GM12875 (cell line): ENCODE data around the gene ZSWIM6.

ENCODE experiments used
- H3K4me3 ChIP-seq: one replicate; pipeline ENCODE4 v1.5.1; 2011; ENCODE audit warnings: low read depth, low read length, control low read depth
- TF ChIP-seq, protein P1 (sequence below): IDR thresholded peaks from 2 replicates; pipeline ENCODE4 v1.5.1; 2011; ENCODE audit warnings: low read depth, mild to moderate bottlenecking, control low read depth, inconsistent platforms, low read length, moderate library complexity, borderline replicate concordance; ENCODE audit not compliant: insufficient read depth

Gene ZSWIM6

GRCh38 chr5:61307191-61307590 lies 24.9 kb upstream of the ZSWIM6 start:
- TF ChIP-seq, protein P1, sequence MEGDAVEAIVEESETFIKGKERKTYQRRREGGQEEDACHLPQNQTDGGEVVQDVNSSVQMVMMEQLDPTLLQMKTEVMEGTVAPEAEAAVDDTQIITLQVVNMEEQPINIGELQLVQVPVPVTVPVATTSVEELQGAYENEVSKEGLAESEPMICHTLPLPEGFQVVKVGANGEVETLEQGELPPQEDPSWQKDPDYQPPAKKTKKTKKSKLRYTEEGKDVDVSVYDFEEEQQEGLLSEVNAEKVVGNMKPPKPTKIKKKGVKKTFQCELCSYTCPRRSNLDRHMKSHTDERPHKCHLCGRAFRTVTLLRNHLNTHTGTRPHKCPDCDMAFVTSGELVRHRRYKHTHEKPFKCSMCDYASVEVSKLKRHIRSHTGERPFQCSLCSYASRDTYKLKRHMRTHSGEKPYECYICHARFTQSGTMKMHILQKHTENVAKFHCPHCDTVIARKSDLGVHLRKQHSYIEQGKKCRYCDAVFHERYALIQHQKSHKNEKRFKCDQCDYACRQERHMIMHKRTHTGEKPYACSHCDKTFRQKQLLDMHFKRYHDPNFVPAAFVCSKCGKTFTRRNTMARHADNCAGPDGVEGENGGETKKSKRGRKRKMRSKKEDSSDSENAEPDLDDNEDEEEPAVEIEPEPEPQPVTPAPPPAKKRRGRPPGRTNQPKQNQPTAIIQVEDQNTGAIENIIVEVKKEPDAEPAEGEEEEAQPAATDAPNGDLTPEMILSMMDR, result no peak
- no peak overlapping the region for H3K4me3 ChIP-seq

DNA sequence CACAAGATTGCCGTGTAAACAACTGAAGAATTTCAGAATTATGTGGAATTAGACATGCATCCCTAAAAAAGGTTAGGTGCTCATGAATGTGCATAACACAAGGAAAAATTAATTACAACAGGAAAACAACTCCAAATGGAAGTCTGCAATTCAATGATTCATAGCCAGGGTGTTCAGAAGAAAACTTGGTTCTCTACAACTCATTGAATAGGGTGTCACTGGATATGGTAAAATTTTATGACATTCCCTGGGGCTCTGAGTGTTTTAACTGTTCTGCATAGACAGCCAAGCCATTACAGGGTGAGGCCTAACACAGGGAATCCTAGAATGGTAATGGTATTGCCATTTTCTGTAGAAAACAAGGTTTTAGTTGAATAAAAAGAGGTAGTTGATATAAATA lies 24.4 kb upstream of the ZSWIM6 start:
- H3K4me3 ChIP-seq, result no peak overlapping the region
- TF ChIP-seq, protein P1, result no peak

DNA sequence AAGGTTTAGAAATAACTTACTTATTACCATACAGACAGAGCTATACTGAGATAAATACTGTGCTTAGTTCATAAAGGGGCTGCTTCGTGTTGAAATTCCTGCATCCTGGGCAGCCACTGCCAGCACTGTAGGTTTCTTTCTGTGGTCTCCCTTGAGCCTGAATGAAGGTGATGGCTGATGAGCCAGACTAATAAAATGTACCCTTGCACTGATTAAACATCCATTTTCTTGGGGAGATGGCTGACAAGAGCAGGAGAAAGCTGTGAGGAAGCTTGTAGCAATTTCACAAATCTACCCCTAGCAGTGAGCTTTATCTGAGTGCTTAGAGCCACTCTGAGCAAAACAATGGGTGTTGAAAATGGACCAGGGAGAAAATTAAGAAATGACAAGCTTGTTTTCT lies 23.3 kb upstream of the ZSWIM6 start:
- TF ChIP-seq, protein P1, result no peak
- H3K4me3 ChIP-seq, result no peak overlapping the region

DNA sequence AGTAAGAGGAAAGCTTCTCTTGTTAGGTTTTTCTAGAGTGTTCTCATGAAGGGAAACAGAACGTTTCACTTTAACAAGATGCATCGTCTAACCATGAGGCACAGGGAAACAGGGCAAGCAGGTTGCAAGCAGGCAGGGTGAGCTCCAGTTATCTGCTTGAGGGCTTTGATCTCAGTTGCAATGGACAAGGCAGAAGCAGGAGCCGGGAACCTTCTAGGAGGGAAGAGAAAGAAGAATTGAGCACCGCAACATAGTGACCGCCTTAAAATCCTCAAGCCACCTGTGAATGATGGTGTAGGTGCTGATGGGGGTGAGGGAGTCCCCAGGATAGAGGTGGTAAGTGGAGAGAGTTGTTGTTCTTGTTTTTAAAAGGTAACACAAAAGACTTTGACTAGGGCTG lies 22.9 kb upstream of the ZSWIM6 start:
- TF ChIP-seq, protein P1, result no peak
- no peak overlapping the region for H3K4me3 ChIP-seq

- no peak overlapping the region for H3K4me3 ChIP-seq
- TF ChIP-seq, protein P1, result no peak
Measured at GRCh38 chr5:61311056-61311610, 20.9 kb upstream of the ZSWIM6 start.

DNA sequence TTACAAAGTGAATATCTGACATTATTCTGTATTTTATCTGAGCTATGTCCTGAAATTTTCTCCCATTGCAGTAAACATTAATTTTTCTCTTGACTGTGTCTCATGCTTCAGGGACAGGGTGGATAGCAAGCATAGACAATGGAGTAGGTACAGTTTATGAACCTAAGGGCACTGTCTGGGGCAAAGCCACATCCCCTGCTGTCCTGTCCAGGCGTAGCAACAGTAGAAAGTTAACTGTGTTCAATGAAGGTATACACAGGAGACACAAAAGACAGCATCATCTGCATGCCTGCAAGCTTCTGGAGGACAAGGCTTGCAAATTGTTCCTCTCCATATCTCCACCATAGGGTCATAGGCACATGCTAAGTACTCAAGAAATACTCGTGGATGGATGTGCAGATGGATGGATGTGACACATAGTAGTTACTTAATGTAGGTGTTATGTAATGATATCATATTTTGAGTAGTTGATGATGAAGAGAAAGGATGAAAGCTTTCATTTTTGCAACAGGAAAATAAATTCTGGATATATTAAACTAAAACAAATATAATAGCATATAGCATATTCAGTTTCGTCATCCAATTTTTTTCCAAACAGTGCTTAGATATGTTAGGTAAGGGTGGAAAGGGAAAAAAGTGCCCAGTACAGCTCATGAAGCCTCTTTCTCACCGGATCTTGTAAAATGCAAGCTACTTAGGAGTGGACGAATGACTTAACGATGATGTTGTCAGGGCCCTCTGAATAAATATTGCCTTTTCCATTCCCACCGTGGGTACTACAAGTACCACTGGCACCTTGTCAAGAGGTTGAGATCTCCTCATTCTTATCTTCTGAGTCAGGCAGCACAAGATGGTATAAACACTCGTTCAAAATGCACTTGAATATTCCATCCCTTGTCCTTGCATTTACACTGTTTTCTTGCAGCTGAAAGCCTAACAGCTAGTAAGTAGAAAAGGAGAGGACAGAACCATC lies 19.9 kb upstream of the ZSWIM6 start:
- H3K4me3 ChIP-seq, result no peak overlapping the region

More for the DNA sequence above, 19.9 kb upstream of the ZSWIM6 start:
- TF ChIP-seq, protein P1, result no peak
